HG02884 (cell line): ENCODE data around the gene SHANK1.

Experiments
- ATAC-seq: cut with Tn5 transposase; IDR thresholded peaks from one replicate; pipeline ENCODE4 v1.9.1; 2021; ENCODE audit warnings: mild to moderate bottlenecking, moderate library complexity; ENCODE audit not compliant: unreplicated experiment

Gene SHANK1

GRCh38 chr19:50693064-50693975, 26.3 kb downstream of the SHANK1 start:
- ATAC-seq: no peak

DNA sequence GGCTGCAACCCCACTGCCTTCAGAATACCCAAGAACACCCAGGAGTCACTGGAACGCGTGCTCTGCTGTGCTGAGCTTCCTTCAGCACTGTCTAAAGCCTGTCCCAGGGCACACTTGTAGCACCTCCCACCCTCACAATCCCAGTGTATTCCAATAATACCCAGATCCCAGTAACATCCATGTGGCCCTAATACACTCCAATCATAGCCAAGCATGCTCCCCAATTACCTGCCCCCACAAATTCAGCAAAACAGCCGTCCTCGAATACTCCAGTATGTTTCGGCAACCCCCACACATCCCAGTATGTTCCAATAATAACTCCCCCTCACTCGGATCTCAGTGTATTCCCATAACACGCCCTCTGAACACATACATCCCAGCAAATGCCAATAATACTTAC, 29.2 kb downstream of the SHANK1 start:
- ATAC-seq: no peak

GRCh38 chr19:50688766-50689165, 30.8 kb downstream of the SHANK1 start:
- no peak for ATAC-seq

- no peak for ATAC-seq
These were observed 33.1 kb downstream of the SHANK1 start for GRCh38 chr19:50686310-50687032.

GRCh38 chr19:50679177-50680125, 40.2 kb downstream of the SHANK1 start:
- no peak for ATAC-seq

GRCh38 chr19:50678323-50678722, 41.3 kb downstream of the SHANK1 start:
- no peak for ATAC-seq

DNA sequence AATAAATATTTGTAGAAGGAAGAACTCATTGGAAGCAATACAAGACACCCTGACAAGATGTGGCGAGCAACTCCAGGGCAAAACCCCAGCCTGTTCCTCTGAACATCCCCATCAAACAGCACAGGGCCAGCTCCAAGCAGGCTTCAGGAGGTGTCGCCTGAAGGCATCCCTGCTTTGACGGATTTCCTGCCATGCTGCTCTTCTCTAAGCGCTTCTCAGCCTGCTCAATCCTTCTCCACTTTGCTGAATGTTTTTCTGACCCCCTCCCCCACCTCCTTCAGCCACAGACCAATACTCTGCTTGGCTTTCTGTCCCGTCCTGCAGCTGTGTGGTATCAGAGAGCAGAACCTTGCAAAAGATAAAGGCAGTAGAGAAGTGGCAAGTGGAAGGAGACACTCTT, 42.0 kb downstream of the SHANK1 start:
- no peak for ATAC-seq

GRCh38 chr19:50676625-50677197, 42.9 kb downstream of the SHANK1 start:
- ATAC-seq: no peak

DNA sequence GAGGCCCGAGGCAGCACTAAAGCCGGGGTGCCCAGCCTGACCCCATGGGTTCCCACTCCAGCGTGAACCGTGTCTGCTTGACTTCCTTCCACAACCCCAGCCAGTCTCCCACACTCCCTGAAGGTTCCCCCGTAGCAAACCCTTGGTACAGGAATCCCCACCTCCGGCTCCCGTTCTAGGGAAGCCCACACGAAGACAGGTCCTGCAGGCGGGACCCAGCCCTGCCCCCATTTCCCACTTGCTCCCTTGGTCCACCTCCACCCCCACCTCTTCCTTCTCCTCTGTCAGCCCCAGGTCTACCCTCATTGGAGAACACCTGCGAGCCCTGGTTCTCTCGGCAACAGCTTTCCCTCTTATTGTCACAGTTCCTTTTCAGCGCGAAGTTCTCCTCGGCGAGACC, 46.5 kb downstream of the SHANK1 start:
- no peak for ATAC-seq

- no peak for ATAC-seq
These were observed 49.6 kb downstream of the SHANK1 start for GRCh38 chr19:50670102-50670380.

DNA sequence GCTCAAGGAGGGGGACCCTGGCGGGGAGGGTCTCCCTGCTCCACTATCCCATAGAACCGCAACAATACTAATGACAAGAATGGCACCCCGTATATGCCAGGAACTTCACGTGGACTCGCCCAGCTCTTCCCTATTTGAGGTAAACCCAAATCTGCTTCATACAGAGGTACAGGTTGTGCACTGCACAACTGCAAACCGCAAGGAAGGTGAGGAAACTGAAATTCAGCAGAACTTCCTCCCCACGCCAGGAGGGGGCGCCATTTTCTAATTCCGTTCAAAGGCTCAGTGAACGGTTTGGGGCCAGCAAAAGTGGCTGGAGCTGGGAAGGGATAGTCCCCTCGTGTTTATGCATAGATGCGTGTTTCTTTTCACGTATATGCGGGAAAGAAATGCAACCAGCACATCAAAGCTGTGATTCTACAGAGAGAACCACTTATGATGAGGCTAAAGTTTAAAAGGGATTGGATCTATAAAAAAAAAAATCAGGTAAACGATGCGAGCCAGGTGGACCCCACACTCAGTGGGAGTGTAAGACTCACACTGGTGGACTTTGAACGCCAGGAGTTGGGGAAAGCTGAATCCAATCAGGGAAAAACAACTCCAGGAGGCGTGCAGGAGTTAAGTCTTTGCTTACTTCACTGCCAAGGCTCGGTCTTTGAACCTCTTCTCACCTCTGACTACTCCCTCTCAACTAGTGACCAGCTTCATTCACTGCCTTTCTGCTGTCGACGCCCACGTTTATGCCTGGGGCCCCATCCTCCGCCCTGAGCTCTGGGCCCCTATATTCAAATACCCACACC, 50.1 kb downstream of the SHANK1 start:
- ATAC-seq: no peak

DNA sequence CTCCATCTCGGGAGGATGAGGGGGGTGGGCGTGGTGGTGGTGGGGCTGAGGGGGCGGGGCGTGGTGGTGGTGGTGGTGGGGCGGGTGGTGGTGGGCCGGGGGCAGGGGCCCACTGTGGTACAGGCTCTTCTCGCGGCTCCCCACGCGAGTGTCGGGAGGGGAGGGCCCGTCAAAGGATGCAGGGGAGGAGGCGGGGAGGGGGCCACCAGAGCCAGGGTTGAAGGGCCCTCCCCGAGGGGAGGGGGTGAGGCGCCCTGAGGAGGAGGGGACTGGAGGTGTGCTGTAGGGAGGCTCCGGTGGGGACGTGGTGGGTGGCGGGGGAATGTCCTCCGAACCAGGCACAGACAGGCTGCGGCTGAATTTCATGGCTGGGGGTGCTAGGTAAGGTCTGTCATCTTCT, 50.7 kb downstream of the SHANK1 start:
- no peak for ATAC-seq

- ATAC-seq: no peak
These were observed 51.2 kb downstream of the SHANK1 start for GRCh38 chr19:50668416-50668815.

- ATAC-seq: no peak
These were observed 51.8 kb downstream of the SHANK1 start for GRCh38 chr19:50667759-50668231.

DNA sequence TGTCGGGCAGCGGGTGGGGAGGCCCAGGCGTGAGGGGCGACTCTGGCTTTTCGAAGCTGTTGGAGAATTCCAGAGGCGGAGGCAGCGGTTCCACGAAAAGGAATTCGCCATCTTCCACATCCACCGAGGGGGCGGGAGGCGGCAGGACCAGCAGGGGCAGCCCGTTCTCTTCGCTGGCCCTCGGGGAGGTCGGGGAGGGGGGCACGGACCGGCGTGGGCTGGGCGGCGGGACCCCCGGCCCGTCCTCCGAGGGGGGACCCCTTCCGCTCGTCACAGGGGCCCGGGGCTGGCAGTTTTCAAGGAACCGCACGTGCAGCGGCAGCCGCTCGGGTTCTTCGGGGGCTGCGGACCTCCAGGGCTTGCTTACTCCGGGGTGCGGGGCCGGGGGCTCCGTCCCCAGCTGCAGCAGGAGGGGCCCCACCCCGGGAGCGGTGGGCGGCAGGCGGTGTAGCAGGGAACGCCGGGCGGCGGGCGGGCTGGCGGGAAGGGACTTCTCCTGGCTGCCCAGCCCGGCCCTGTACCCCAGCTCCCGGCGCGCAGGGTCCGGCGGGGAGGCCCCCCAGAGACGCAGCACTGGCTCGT, 52.3 kb downstream of the SHANK1 start:
- no peak for ATAC-seq

GRCh38 chr19:50666346-50667176, 53.0 kb downstream of the SHANK1 start:
- no peak for ATAC-seq

- ATAC-seq: no peak
These were observed 55.4 kb downstream of the SHANK1 start for GRCh38 chr19:50664204-50664603.

DNA sequence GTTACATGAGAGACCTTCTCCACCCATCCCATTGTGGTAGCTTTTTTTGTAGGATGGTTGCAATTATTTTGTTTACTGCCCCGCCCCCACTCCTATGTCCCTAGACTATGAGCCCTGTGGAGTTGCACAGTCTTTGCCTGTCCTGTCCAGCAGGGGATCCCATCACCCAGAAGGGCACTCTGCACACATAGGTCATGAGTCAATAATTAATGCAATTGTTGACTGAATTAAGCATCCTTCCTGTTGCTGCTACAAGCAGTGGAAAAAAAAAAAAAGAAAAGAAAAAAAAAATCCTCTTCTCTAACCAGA, 56.2 kb downstream of the SHANK1 start:
- no peak for ATAC-seq
